OCI-LY7 (cell line): ENCODE data around the gene RBBP7. TPM values are rescaled to one million over a fixed set of nuclear protein-coding genes. Genes with fewer than 3 reads are reported as not detected.

Experiments
- BruUV-seq: library from RNA; stranded (reverse); fragments of 400-500 nt; replicated peaks from 2 replicates; lab custom pipeline; 2021; lab: Mats Ljungman, UMichigan
- CTCF ChIA-PET: fragments of 300-600 bp; sonication (Branson Sonifier 250); formaldehyde crosslinking; loops from one replicate; lab custom pipeline; 2022; ENCODE audit warnings: antibody characterized with exemption; ENCODE audit not compliant: unreplicated experiment; lab: Charles Lee
- POLR2A ChIA-PET: fragments of 300-600 bp; sonication (Branson Sonifier 250); formaldehyde crosslinking; loops from one replicate; lab custom pipeline; 2022; ENCODE audit warnings: antibody characterized with exemption; lab: Charles Lee
- DNase-seq: peaks from one replicate; pipeline ENCODE4 v3.0.0-alpha.2; 2015; ENCODE audit warnings: low spot score
- H2AFZ ChIP-seq: fragments of 200-600 bp; sonication (generic), shearing (Covaris generic); 2 replicates; pipeline ENCODE4 v1.6.1; 2014; ENCODE audit warnings: mild to moderate bottlenecking, antibody characterized with exemption, low read length, moderate library complexity
- H3K27ac ChIP-seq: fragments of 200-600 bp; sonication (generic); 2 replicates; pipeline ENCODE4 v1.5.1; 2014; ENCODE audit warnings: mixed run types, low read depth, mild to moderate bottlenecking, moderate library complexity, low read length, inconsistent platforms; ENCODE audit not compliant: poor library complexity, severe bottlenecking
- H3K36me3 ChIP-seq: fragments of 200-600 bp; sonication (generic); 2 replicates; pipeline ENCODE4 v1.6.1; 2014; ENCODE audit warnings: mild to moderate bottlenecking, antibody characterized with exemption, low read length, moderate library complexity, mixed read lengths; ENCODE audit not compliant: insufficient read depth
- H3K4me1 ChIP-seq: fragments of 200-600 bp; sonication (generic); 2 replicates; pipeline ENCODE4 v1.5.1; 2014; ENCODE audit warnings: mild to moderate bottlenecking, low read length; ENCODE audit not compliant: insufficient read depth, poor library complexity, severe bottlenecking
- H3K4me2 ChIP-seq: fragments of 200-600 bp; sonication (generic); 2 replicates; pipeline ENCODE4 v1.6.1; 2014; ENCODE audit warnings: mild to moderate bottlenecking, low read length
- H3K4me3 ChIP-seq: fragments of 200-600 bp; sonication (generic); 2 replicates; pipeline ENCODE4 v1.5.1; 2014; ENCODE audit warnings: mild to moderate bottlenecking, low read depth, low read length; ENCODE audit not compliant: poor library complexity, severe bottlenecking
- H3K79me2 ChIP-seq: fragments of 200-600 bp; sonication (generic); 2 replicates; pipeline ENCODE4 v1.6.1; 2016; ENCODE audit warnings: low read depth, mild to moderate bottlenecking, low read length, moderate library complexity, mixed read lengths; ENCODE audit not compliant: insufficient read depth
- H3K9me2 ChIP-seq: fragments of 200-600 bp; sonication (generic); 2 replicates; pipeline ENCODE4 v1.6.1; 2016; ENCODE audit warnings: mild to moderate bottlenecking, low read length, mixed read lengths; ENCODE audit not compliant: insufficient read depth
- H3K9me3 ChIP-seq: fragments of 200-600 bp; sonication (generic); 2 replicates; pipeline ENCODE4 v1.6.1; 2014; ENCODE audit warnings: mild to moderate bottlenecking, mixed run types, low read length, mixed read lengths
- H4K20me1 ChIP-seq: fragments of 200-600 bp; sonication (generic); 2 replicates; pipeline ENCODE4 v1.6.1; 2014; ENCODE audit warnings: mild to moderate bottlenecking, antibody characterized with exemption, low read length, moderate library complexity, mixed read lengths; ENCODE audit not compliant: insufficient read depth
- EZH2phosphoT487 ChIP-seq: fragments of 200-600 bp; sonication (generic); IDR thresholded peaks from 2 replicates; pipeline ENCODE4 v1.6.1; 2018; ENCODE audit warnings: low read depth, borderline replicate concordance, mild to moderate bottlenecking, mixed run types, antibody characterized with exemption, low read length, moderate library complexity, mixed read lengths
- intact Hi-C: fragments of 100-400 bp; cut with micrococcal nuclease; formaldehyde crosslinking; loops from one replicate; pipeline ENCODE4 v1.10.0; 2022; ENCODE audit not compliant: unreplicated experiment
- total RNA-seq, 2 experiments: library from RNA; depleted of rRNA in 1 of 2; stranded (reverse); fragments of >200 nt in 1 of 2; shearing (Covaris generic) in 1 of 2; gene quantifications; 2 replicates each; pipeline ENCODE4 v1.2.3, GENCODE V29; 2014 to 2022
- TF ChIP-seq, protein P1 (sequence below): fragments of 200-600 bp; sonication (generic); conservative IDR thresholded peaks from 2 replicates; pipeline ENCODE4 v1.5.1; 2014; ENCODE audit warnings: mild to moderate bottlenecking, antibody characterized with exemption, low read length, moderate library complexity, mixed read lengths

RBBP7 gene
- total RNA-seq, 2 experiments from 2014 or later, result 161 to 251 TPM

DNA sequence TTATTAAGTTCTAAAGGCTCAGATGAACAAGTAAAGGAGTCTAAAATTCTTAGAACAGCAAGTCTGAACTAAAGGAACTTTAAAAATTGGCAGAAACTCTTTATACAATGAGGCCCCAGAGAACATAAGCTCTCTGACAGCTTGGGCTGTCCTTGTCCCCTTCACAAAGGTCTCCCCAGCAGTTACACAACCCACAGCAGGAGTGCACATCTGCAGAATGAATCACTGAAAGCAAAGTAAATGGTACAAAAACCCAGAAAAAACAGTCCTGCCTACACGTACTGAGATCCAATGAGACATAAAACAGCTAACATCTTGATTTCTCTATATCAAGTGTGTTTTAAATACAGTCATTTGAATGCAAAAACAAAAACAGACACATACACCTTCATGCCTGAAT lies 18.7 kb downstream of the RBBP7 start:
- H3K36me3 ChIP-seq, result peaks cover 98% of the 10 kb centered on the region
- H3K27ac ChIP-seq, result no peak overlapping the region
- intact Hi-C loops, result no loop called here
- ChIA-PET POLR2A (no interaction called here), CTCF (no interaction called here)
- no peaks in the 10 kb centered on the region for H3K9me2 ChIP-seq
- H3K79me2 ChIP-seq, result peaks cover 26% of the 10 kb centered on the region; the same call in 1 of the 2 replicates
- no peak overlapping the region for H3K4me2 ChIP-seq
- H3K4me1 ChIP-seq, result no peaks in the 10 kb centered on the region
- no peak for DNase-seq
- no TSS peak for BruUV-seq
- no peaks in the 10 kb centered on the region for H3K9me3 ChIP-seq
- H2AFZ ChIP-seq, result no peak overlapping the region
- H4K20me1 ChIP-seq, result no peaks in the 10 kb centered on the region; the same call in 1 of the 2 replicates
- TF ChIP-seq, protein P1, sequence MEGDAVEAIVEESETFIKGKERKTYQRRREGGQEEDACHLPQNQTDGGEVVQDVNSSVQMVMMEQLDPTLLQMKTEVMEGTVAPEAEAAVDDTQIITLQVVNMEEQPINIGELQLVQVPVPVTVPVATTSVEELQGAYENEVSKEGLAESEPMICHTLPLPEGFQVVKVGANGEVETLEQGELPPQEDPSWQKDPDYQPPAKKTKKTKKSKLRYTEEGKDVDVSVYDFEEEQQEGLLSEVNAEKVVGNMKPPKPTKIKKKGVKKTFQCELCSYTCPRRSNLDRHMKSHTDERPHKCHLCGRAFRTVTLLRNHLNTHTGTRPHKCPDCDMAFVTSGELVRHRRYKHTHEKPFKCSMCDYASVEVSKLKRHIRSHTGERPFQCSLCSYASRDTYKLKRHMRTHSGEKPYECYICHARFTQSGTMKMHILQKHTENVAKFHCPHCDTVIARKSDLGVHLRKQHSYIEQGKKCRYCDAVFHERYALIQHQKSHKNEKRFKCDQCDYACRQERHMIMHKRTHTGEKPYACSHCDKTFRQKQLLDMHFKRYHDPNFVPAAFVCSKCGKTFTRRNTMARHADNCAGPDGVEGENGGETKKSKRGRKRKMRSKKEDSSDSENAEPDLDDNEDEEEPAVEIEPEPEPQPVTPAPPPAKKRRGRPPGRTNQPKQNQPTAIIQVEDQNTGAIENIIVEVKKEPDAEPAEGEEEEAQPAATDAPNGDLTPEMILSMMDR, result no peak
- no peak overlapping the region for H3K4me3 ChIP-seq

DNA sequence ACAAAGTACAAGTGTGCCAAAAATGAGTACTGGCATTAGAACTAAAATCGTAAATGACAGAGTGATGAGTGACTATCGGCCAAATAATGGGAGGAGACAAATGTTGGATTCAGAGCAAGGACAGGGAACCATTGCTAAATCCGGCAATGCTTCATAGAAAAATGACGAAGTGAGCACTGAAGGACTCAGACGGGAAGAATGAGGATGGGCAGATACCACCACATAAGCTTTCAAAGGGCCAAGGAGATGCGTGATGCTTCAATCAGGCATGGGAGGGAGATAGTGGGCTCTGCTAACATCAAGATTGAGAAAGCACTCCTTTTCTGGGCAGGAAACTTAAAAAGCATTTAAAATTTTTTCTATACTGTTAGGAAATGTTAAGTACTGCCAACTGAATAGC lies 21.6 kb downstream of the RBBP7 start:
- H3K9me2 ChIP-seq, result no peaks in the 10 kb centered on the region
- peaks cover 98% of the 10 kb centered on the region for H3K36me3 ChIP-seq
- no peaks in the 10 kb centered on the region for H3K9me3 ChIP-seq
- BruUV-seq, result no TSS peak
- H3K4me1 ChIP-seq, result no peaks in the 10 kb centered on the region
- peaks cover 7% of the 10 kb centered on the region; the same call in 1 of the 2 replicates for H3K79me2 ChIP-seq
- intact Hi-C loops, result no loop called here
- CTCF ChIA-PET, result no interaction called here
- H3K27ac ChIP-seq, result no peak overlapping the region
- no peak for DNase-seq
- POLR2A ChIA-PET, result interaction anchor here (0.6 kb wide), 1 partner anchor 53 kb away, joined by 4 read pairs; no protein-coding TSS in a partner anchor
- no peaks in the 10 kb centered on the region; the same call in none of the 2 replicates for H4K20me1 ChIP-seq
- no peak overlapping the region for H2AFZ ChIP-seq
- no peak overlapping the region for H3K4me3 ChIP-seq
- H3K4me2 ChIP-seq, result no peak overlapping the region
- TF ChIP-seq, protein P1, result no peak
- TF ChIP-seq EZH2phosphoT487, result no peak

DNA sequence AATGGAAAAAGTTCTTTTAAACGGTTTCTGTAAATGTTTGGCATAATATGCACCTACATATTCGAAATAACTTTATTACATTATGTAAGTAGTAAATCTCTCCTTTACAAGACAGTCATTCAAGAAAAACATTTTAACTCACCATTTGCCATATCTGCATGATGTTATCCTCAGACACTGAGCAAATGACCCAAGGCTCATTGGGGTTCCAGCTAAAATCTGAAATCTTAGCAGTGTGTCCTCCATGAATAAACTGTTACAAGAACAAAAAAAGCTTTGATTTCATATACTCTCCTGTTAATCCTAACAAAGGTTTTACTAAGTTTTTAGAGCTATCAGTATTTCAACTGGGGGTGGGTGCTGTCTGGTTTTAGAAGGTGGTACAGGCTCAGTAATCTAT lies 24.5 kb downstream of the RBBP7 start:
- no peak for DNase-seq
- Histone ChIP-seq H3K4me2 (no peak overlapping the region), H3K9me2 (no peaks in the 10 kb centered on the region), H3K4me3 (no peak overlapping the region), H3K36me3 (peaks cover 97% of the 10 kb centered on the region), H3K9me3 (no peaks in the 10 kb centered on the region), H3K4me1 (no peaks in the 10 kb centered on the region), H3K79me2 (peaks cover 5% of the 10 kb centered on the region; the same call in 1 of the 2 replicates), H2AFZ (no peak overlapping the region), H4K20me1 (no peaks in the 10 kb centered on the region; the same call in none of the 2 replicates), H3K27ac (no peak overlapping the region)
- ChIA-PET POLR2A (interaction anchor here (1.3 kb wide), 1 partner anchor 14 kb away, joined by 3 read pairs; no protein-coding TSS in a partner anchor), CTCF (no interaction called here)
- intact Hi-C loops, result no loop called here
- no TSS peak for BruUV-seq
- no peak for TF ChIP-seq EZH2phosphoT487
- TF ChIP-seq, protein P1, result no peak
